GM23338 (cell line): ENCODE results near the gene ZNF665. TPM values are rescaled to one million over a fixed set of nuclear protein-coding genes. Genes with fewer than 3 reads are reported as not detected.

Experiments used
- ATAC-seq: fragments of 200-7000 bp; cut with Tn5 transposase; 3 replicates; pipeline ENCODE4 v1.9.1; 2020
- DNase-seq: peaks from one replicate; pipeline ENCODE4 v3.0.0-alpha.2; 2015; ENCODE audit warnings: low spot score
- H2AFZ ChIP-seq: fragments of 200-600 bp; sonication (generic); 2 replicates; pipeline ENCODE4 v1.8.0; 2016; ENCODE audit warnings: antibody characterized with exemption, mild to moderate bottlenecking, moderate library complexity
- H3F3A ChIP-seq: fragments of 200-600 bp; sonication (generic); replicated peaks from 2 replicates; pipeline ENCODE4 v1.8.0; 2017; ENCODE audit warnings: antibody characterized with exemption, mixed run types, low read depth
- H3K27ac ChIP-seq: fragments of 200-600 bp; sonication (generic); 2 replicates; pipeline ENCODE4 v1.6.1; 2016; ENCODE audit warnings: low read depth
- H3K27me3 ChIP-seq: fragments of 200-600 bp; sonication (generic); 2 replicates; pipeline ENCODE4 v1.8.0; 2016; ENCODE audit warnings: mild to moderate bottlenecking, mixed run types, moderate library complexity; ENCODE audit not compliant: insufficient read depth
- H3K36me3 ChIP-seq: fragments of 200-600 bp; sonication (generic); 2 replicates; pipeline ENCODE4 v1.8.0; 2016; ENCODE audit warnings: mild to moderate bottlenecking; ENCODE audit not compliant: insufficient read depth
- H3K4me1 ChIP-seq: fragments of 200-600 bp; sonication (generic); 2 replicates; pipeline ENCODE4 v1.8.0; 2016; ENCODE audit warnings: mild to moderate bottlenecking, moderate library complexity; ENCODE audit not compliant: insufficient read depth
- H3K4me2 ChIP-seq: fragments of 200-600 bp; sonication (generic); 2 replicates; pipeline ENCODE4 v1.7.1; 2017; ENCODE audit warnings: mixed run types
- H3K4me3 ChIP-seq: fragments of 200-600 bp; sonication (generic); 2 replicates; pipeline ENCODE4 v1.6.1; 2016; ENCODE audit warnings: mixed run types
- H3K79me2 ChIP-seq: fragments of 200-600 bp; sonication (generic); replicated peaks from 2 replicates; pipeline ENCODE4 v1.8.0; 2017; ENCODE audit warnings: mild to moderate bottlenecking; ENCODE audit not compliant: insufficient read depth
- H3K9me2 ChIP-seq: fragments of 200-600 bp; sonication (generic); 2 replicates; pipeline ENCODE4 v1.8.0; 2017; ENCODE audit not compliant: insufficient read depth
- H4K20me1 ChIP-seq: fragments of 200-600 bp; sonication (generic); replicated peaks from 2 replicates; pipeline ENCODE4 v1.8.0; 2017; ENCODE audit warnings: mild to moderate bottlenecking; ENCODE audit not compliant: insufficient read depth
- H3K27ac Mint-ChIP-seq: 2 replicates; pipeline ENCODE4 v1.8.0; 2020; ENCODE audit warnings: inconsistent platforms, mild to moderate bottlenecking, moderate library complexity, mixed read lengths
- H3K27me3 Mint-ChIP-seq: 3 replicates; pipeline ENCODE4 v1.8.0; 2022; ENCODE audit warnings: low read depth, mild to moderate bottlenecking, moderate library complexity, mixed read lengths, inconsistent platforms; ENCODE audit not compliant: insufficient read depth, poor library complexity
- H3K36me3 Mint-ChIP-seq: 3 replicates; pipeline ENCODE4 v1.8.0; 2021; ENCODE audit warnings: low read depth, mild to moderate bottlenecking, inconsistent platforms, moderate library complexity, mixed read lengths
- H3K4me1 Mint-ChIP-seq: 3 replicates; pipeline ENCODE4 v1.8.0; 2020; ENCODE audit warnings: mild to moderate bottlenecking, inconsistent platforms, mixed read lengths
- H3K4me3 Mint-ChIP-seq: 3 replicates; pipeline ENCODE4 v1.8.0; 2021; ENCODE audit warnings: moderate library complexity, mild to moderate bottlenecking, inconsistent platforms, mixed read lengths
- H3K9me3 Mint-ChIP-seq: 3 replicates; pipeline ENCODE4 v1.8.0; 2020; ENCODE audit warnings: moderate library complexity, mild to moderate bottlenecking, inconsistent platforms, mixed read lengths
- CREB1 ChIP-seq: fragments of 250-450 bp; sonication (Bioruptor Pico); IDR thresholded peaks from 2 replicates; pipeline ENCODE4 v1.5.0; 2020; ENCODE audit warnings: low read depth, mild to moderate bottlenecking, moderate library complexity
- EZH2 ChIP-seq: fragments of 200-600 bp; sonication (generic); IDR thresholded peaks from one replicate; pipeline ENCODE4 v1.8.0; 2017; ENCODE audit warnings: antibody characterized with exemption, mild to moderate bottlenecking, low read depth; ENCODE audit not compliant: unreplicated experiment
- EZH2phosphoT487 ChIP-seq: fragments of 200-600 bp; sonication (generic); IDR thresholded peaks from one replicate; pipeline ENCODE4 v1.8.1; 2018; ENCODE audit warnings: antibody characterized with exemption; ENCODE audit not compliant: unreplicated experiment
- JUNB ChIP-seq: IDR thresholded peaks from one replicate; pipeline ENCODE4 v1.6.1; 2016; ENCODE audit warnings: antibody characterized with exemption; ENCODE audit not compliant: unreplicated experiment
- NANOG ChIP-seq: IDR thresholded peaks from 2 replicates; pipeline ENCODE4 v1.6.1; 2016; ENCODE audit warnings: antibody characterized with exemption, borderline replicate concordance
- POLR2AphosphoS5 ChIP-seq: IDR thresholded peaks from 2 replicates; pipeline ENCODE4 v1.6.1; 2016; ENCODE audit warnings: antibody characterized with exemption, low read depth
- STAT1 ChIP-seq: IDR thresholded peaks from one replicate; pipeline ENCODE4 v1.6.1; 2016; ENCODE audit warnings: antibody characterized with exemption; ENCODE audit not compliant: unreplicated experiment
- ZNF114 ChIP-seq: fragments of 250-450 bp; sonication (Bioruptor Pico); IDR thresholded peaks from 2 replicates; pipeline ENCODE4 v1.5.0; 2020; ENCODE audit warnings: mild to moderate bottlenecking, moderate library complexity
- ZNF331 ChIP-seq: fragments of 250-450 bp; sonication (Bioruptor Pico); IDR thresholded peaks from 2 replicates; pipeline ENCODE4 v1.5.0; 2020; ENCODE audit warnings: low read depth, mild to moderate bottlenecking, moderate library complexity
- polyA plus RNA-seq: library from polyadenylated mRNA; unstranded; fragments of >200 nt; fragmentation: Nextera tagmentation; extraction: Ambion mirVana; gene quantifications from 2 replicates; pipeline ENCODE4 v1.2.1, GENCODE V29; 2016
- total RNA-seq: library from RNA; depleted of rRNA; stranded (reverse); fragments of >200 nt; shearing (Covaris generic); gene quantifications from 2 replicates; pipeline ENCODE4 v1.2.3, GENCODE V29; 2014
- TF ChIP-seq, protein P1 (sequence below): IDR thresholded peaks from 2 replicates; pipeline ENCODE4 v1.6.1; 2016; ENCODE audit warnings: antibody characterized with exemption
- TF ChIP-seq, protein P2 (sequence below), 2 experiments: fragments of 200-600 bp in 1 of 2; sonication (generic) in 1 of 2; conservative IDR thresholded peaks; 2 replicates each; pipeline versions ENCODE4 v1.5.1 to v1.6.1; 2016 to 2017; ENCODE audit warnings: antibody characterized with exemption in 2 of 2, low read depth in 2 of 2, mild to moderate bottlenecking in 2 of 2, moderate library complexity in 1 of 2
- TF ChIP-seq, protein P3 (sequence below): IDR thresholded peaks from one replicate; pipeline ENCODE4 v1.6.1; 2018; ENCODE audit warnings: antibody characterized with exemption; ENCODE audit not compliant: unreplicated experiment

Gene ZNF665
- total and polyA plus RNA-seq, 2 experiments from 2014 or later, result 3.1 to 3.5 TPM

GRCh38 chr19:53193535-53194222 lies 521 bp upstream of the ZNF665 start (continued):
- TF ChIP-seq, protein P1, sequence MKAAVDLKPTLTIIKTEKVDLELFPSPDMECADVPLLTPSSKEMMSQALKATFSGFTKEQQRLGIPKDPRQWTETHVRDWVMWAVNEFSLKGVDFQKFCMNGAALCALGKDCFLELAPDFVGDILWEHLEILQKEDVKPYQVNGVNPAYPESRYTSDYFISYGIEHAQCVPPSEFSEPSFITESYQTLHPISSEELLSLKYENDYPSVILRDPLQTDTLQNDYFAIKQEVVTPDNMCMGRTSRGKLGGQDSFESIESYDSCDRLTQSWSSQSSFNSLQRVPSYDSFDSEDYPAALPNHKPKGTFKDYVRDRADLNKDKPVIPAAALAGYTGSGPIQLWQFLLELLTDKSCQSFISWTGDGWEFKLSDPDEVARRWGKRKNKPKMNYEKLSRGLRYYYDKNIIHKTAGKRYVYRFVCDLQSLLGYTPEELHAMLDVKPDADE, result no peak
- no peak for TF ChIP-seq ZNF331 (CRISPR knock-in tag)

GRCh38 chr19:53190253-53190652 lies 2.9 kb downstream of the ZNF665 start:
- no peaks in the 10 kb centered on the region for H3F3A ChIP-seq
- peaks cover 5% of the 10 kb centered on the region; the same call in 1 of the 2 replicates for H3K4me1 ChIP-seq
- no peaks in the 10 kb centered on the region for H3K9me2 ChIP-seq
- peaks cover 12% of the 10 kb centered on the region for H3K9me3 Mint-ChIP-seq
- no peak for ATAC-seq
- no peaks in the 10 kb centered on the region for H4K20me1 ChIP-seq
- no peak overlapping the region for H3K27ac ChIP-seq
- H3K27me3 Mint-ChIP-seq, result peaks cover 7% of the 10 kb centered on the region
- H2AFZ ChIP-seq, result no peak overlapping the region
- H3K4me2 ChIP-seq, result no peak overlapping the region
- H3K36me3 Mint-ChIP-seq, result peaks cover 7% of the 10 kb centered on the region; the same call in 2 of the 3 replicates
- H3K27me3 ChIP-seq, result 0 out of 2 replicates have a peak, but pooled peaks cover 5% of the 10 kb centered on the region
- H3K4me3 Mint-ChIP-seq, result no peak overlapping the region
- no peak overlapping the region for H3K4me3 ChIP-seq
- peaks cover 9% of the 10 kb centered on the region; the same call in 2 of the 3 replicates for H3K4me1 Mint-ChIP-seq
- H3K27ac Mint-ChIP-seq, result no peak overlapping the region
- no peaks in the 10 kb centered on the region; the same call in 1 of the 2 replicates for H3K36me3 ChIP-seq
- H3K79me2 ChIP-seq, result no peaks in the 10 kb centered on the region
- no peak for DNase-seq
- TF ChIP-seq EZH2phosphoT487 (no peak), JUNB (no peak), CREB1 (CRISPR knock-in tag) (no peak), STAT1 (no peak), ZNF331 (CRISPR knock-in tag) (no peak), ZNF114 (CRISPR knock-in tag) (no peak), EZH2 (no peak), NANOG (no peak), POLR2AphosphoS5 (no peak)
- TF ChIP-seq, protein P2, sequence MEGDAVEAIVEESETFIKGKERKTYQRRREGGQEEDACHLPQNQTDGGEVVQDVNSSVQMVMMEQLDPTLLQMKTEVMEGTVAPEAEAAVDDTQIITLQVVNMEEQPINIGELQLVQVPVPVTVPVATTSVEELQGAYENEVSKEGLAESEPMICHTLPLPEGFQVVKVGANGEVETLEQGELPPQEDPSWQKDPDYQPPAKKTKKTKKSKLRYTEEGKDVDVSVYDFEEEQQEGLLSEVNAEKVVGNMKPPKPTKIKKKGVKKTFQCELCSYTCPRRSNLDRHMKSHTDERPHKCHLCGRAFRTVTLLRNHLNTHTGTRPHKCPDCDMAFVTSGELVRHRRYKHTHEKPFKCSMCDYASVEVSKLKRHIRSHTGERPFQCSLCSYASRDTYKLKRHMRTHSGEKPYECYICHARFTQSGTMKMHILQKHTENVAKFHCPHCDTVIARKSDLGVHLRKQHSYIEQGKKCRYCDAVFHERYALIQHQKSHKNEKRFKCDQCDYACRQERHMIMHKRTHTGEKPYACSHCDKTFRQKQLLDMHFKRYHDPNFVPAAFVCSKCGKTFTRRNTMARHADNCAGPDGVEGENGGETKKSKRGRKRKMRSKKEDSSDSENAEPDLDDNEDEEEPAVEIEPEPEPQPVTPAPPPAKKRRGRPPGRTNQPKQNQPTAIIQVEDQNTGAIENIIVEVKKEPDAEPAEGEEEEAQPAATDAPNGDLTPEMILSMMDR (conservative IDR thresholded peaks at IDR 0.05; ENCODE audit: low read depth in 2 of 2), result no peak
- TF ChIP-seq, protein P1, result no peak
- TF ChIP-seq, protein P3, sequence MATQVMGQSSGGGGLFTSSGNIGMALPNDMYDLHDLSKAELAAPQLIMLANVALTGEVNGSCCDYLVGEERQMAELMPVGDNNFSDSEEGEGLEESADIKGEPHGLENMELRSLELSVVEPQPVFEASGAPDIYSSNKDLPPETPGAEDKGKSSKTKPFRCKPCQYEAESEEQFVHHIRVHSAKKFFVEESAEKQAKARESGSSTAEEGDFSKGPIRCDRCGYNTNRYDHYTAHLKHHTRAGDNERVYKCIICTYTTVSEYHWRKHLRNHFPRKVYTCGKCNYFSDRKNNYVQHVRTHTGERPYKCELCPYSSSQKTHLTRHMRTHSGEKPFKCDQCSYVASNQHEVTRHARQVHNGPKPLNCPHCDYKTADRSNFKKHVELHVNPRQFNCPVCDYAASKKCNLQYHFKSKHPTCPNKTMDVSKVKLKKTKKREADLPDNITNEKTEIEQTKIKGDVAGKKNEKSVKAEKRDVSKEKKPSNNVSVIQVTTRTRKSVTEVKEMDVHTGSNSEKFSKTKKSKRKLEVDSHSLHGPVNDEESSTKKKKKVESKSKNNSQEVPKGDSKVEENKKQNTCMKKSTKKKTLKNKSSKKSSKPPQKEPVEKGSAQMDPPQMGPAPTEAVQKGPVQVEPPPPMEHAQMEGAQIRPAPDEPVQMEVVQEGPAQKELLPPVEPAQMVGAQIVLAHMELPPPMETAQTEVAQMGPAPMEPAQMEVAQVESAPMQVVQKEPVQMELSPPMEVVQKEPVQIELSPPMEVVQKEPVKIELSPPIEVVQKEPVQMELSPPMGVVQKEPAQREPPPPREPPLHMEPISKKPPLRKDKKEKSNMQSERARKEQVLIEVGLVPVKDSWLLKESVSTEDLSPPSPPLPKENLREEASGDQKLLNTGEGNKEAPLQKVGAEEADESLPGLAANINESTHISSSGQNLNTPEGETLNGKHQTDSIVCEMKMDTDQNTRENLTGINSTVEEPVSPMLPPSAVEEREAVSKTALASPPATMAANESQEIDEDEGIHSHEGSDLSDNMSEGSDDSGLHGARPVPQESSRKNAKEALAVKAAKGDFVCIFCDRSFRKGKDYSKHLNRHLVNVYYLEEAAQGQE, result no peak
